SU-DHL-6 (cell line): ENCODE results near the gene CD79B.

Experiments
- H2AFZ ChIP-seq: fragments of 200-600 bp; sonication (generic); 2 replicates; pipeline ENCODE4 v1.6.1; 2014; ENCODE audit warnings: low read depth, mild to moderate bottlenecking, moderate library complexity, mixed read lengths, antibody characterized with exemption, low read length; ENCODE audit not compliant: severe bottlenecking
- H3F3A ChIP-seq: fragments of 200-600 bp; shearing (Covaris generic); 2 replicates; pipeline ENCODE4 v1.6.0; 2016; ENCODE audit warnings: antibody characterized with exemption, mild to moderate bottlenecking; ENCODE audit not compliant: insufficient read depth
- H3K27ac ChIP-seq: fragments of 200-600 bp; sonication (generic); 2 replicates; pipeline ENCODE4 v1.5.1; 2016; ENCODE audit warnings: low read depth, mild to moderate bottlenecking, low read length, moderate library complexity, mixed read lengths
- H3K27me3 ChIP-seq: fragments of 200-600 bp; sonication (generic), shearing (Covaris generic); 2 replicates; pipeline ENCODE4 v1.6.0; 2014; ENCODE audit warnings: mild to moderate bottlenecking, low read length
- H3K36me3 ChIP-seq: fragments of 200-600 bp; sonication (generic); 2 replicates; pipeline ENCODE4 v1.6.1; 2014; ENCODE audit warnings: mild to moderate bottlenecking, low read length, mixed read lengths
- H3K4me2 ChIP-seq: fragments of 300-600, 200-600 bp; shearing (Covaris generic), sonication (generic); 2 replicates; pipeline ENCODE4 v1.6.0; 2014; ENCODE audit warnings: low read length, low read depth, mild to moderate bottlenecking; ENCODE audit not compliant: poor library complexity, severe bottlenecking
- H3K4me3 ChIP-seq: fragments of 200-600 bp; sonication (generic); 2 replicates; pipeline ENCODE4 v1.5.1; 2014; ENCODE audit warnings: antibody characterized with exemption, low read length, mild to moderate bottlenecking, mixed read lengths; ENCODE audit not compliant: insufficient read depth, poor library complexity, severe bottlenecking
- H3K79me2 ChIP-seq: fragments of 200-600 bp; sonication (generic); 2 replicates; pipeline ENCODE4 v1.6.1; 2014; ENCODE audit warnings: mild to moderate bottlenecking, low read length, moderate library complexity; ENCODE audit not compliant: insufficient read depth
- H3K9ac ChIP-seq: fragments of 200-600 bp; sonication (generic); 2 replicates; pipeline ENCODE4 v1.7.0; 2014; ENCODE audit warnings: mild to moderate bottlenecking, low read length
- H3K9me2 ChIP-seq: fragments of 200-600 bp; sonication (generic); replicated peaks from 2 replicates; pipeline ENCODE4 v1.6.1; 2014; ENCODE audit warnings: low read length; ENCODE audit not compliant: insufficient read depth
- H3K9me3 ChIP-seq: fragments of 200-600 bp; sonication (generic); 2 replicates; pipeline ENCODE4 v1.6.1; 2014; ENCODE audit warnings: low read length, mixed read lengths; ENCODE audit not compliant: insufficient read depth
- H4K20me1 ChIP-seq: fragments of 200-600 bp; sonication (generic); 2 replicates; pipeline ENCODE4 v1.6.1; 2014; ENCODE audit warnings: low read depth, mild to moderate bottlenecking, antibody characterized with exemption, low read length, moderate library complexity, mixed read lengths
- EZH2phosphoT487 ChIP-seq: fragments of 200-600 bp; sonication (generic), shearing (Covaris generic); conservative IDR thresholded peaks from 2 replicates; pipeline ENCODE4 v1.6.1; 2018; ENCODE audit warnings: mild to moderate bottlenecking, antibody characterized with exemption, low read length, moderate library complexity, mixed read lengths
- TF ChIP-seq, protein P1 (sequence below): fragments of 200-600 bp; sonication (generic); IDR thresholded peaks from one replicate; pipeline ENCODE4 v1.5.1; 2017; ENCODE audit warnings: antibody characterized with exemption, mild to moderate bottlenecking, low read length, moderate library complexity; ENCODE audit not compliant: insufficient read depth, poor library complexity, severe bottlenecking

CD79B gene

DNA sequence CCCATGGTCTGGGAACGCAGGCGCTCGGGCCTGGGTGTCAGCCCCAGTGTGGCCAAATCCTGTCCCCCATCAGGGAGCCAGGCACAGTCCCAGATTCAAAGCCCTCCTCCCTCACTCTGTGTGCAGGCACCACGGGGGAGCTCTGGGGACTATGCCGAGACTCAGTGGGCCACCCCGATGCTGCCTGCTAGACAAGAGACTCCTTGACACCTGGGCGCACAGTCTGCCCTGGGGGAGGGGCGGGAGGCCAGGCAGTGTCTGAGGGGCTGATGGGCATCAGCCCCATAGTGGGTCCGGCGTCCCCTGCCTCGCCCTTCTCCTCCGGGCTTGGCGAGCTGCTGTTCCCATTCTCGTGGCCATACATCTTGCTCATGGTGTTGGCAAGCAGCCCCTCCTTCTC is 8.5 kb upstream of the CD79B start:
- Histone ChIP-seq H4K20me1 (no peaks in the 10 kb centered on the region), H3K27me3 (no peaks in the 10 kb centered on the region), H3K36me3 (no peaks in the 10 kb centered on the region), H3K4me3 (no peak overlapping the region), H3K9me3 (no peaks in the 10 kb centered on the region), H3K79me2 (no peaks in the 10 kb centered on the region), H3K9ac (no peak overlapping the region), H3F3A (peaks cover 4% of the 10 kb centered on the region; the same call in 1 of the 2 replicates), H3K4me2 (no peak overlapping the region), H3K9me2 (no peaks in the 10 kb centered on the region), H2AFZ (no peak overlapping the region), H3K27ac (no peak overlapping the region)
- TF ChIP-seq EZH2phosphoT487 = no peak
- TF ChIP-seq, protein P1, sequence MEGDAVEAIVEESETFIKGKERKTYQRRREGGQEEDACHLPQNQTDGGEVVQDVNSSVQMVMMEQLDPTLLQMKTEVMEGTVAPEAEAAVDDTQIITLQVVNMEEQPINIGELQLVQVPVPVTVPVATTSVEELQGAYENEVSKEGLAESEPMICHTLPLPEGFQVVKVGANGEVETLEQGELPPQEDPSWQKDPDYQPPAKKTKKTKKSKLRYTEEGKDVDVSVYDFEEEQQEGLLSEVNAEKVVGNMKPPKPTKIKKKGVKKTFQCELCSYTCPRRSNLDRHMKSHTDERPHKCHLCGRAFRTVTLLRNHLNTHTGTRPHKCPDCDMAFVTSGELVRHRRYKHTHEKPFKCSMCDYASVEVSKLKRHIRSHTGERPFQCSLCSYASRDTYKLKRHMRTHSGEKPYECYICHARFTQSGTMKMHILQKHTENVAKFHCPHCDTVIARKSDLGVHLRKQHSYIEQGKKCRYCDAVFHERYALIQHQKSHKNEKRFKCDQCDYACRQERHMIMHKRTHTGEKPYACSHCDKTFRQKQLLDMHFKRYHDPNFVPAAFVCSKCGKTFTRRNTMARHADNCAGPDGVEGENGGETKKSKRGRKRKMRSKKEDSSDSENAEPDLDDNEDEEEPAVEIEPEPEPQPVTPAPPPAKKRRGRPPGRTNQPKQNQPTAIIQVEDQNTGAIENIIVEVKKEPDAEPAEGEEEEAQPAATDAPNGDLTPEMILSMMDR = no peak

DNA sequence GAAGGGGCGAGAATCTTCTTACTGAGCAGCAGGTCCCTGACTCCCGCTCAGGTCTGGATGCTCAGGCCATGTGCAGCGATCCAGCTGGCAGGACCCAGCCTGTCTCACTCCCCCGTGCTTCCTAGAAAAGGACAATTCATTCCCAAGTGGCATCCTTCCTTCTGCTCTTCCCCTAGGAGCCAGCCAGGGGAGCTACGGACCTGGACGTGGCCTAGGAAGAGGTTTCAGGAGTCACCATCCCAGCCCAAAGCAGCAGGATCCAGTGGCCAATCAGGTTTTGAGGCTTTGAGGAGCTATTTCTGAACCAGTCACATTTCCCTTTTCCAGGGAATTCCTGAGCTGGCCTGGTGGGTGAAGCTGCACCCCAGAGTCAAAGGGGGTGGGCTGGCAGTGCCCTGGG is 7.8 kb upstream of the CD79B start:
- no peaks in the 10 kb centered on the region for H4K20me1 ChIP-seq
- no peak overlapping the region for H3K4me2 ChIP-seq
- no peaks in the 10 kb centered on the region for H3K36me3 ChIP-seq
- H3F3A ChIP-seq = peaks cover 4% of the 10 kb centered on the region; the same call in 1 of the 2 replicates
- TF ChIP-seq, protein P1 = no peak
- no peak for TF ChIP-seq EZH2phosphoT487
- no peaks in the 10 kb centered on the region for H3K9me2 ChIP-seq
- no peaks in the 10 kb centered on the region for H3K9me3 ChIP-seq
- no peak overlapping the region for H2AFZ ChIP-seq
- no peak overlapping the region for H3K9ac ChIP-seq
- no peaks in the 10 kb centered on the region for H3K79me2 ChIP-seq
- H3K27ac ChIP-seq = no peak overlapping the region
- no peak overlapping the region for H3K4me3 ChIP-seq
- no peaks in the 10 kb centered on the region for H3K27me3 ChIP-seq

DNA sequence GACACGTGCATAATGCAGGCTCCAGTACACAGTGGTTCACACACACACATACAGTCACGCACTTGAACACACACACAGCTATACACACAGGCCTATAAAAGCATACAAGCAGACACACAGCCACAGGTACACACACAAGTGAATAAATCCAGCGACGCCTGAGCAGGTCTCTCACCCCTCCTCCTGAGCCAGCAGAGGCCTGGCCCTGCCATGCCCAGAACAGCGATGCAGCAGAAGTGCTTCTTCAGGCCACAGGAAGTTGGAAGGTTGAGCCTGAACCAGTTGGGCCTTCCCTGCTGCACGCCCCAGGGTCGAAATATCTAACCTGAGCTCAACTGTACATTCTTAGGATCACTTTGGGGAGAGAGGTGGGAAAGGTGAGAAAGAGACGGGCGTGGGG is 7.3 kb upstream of the CD79B start:
- Histone ChIP-seq H3K9me2 (no peaks in the 10 kb centered on the region), H3K79me2 (no peaks in the 10 kb centered on the region), H3K4me3 (no peak overlapping the region), H2AFZ (no peak overlapping the region), H3K4me2 (no peak overlapping the region), H3K9me3 (no peaks in the 10 kb centered on the region), H4K20me1 (no peaks in the 10 kb centered on the region), H3K36me3 (no peaks in the 10 kb centered on the region), H3F3A (peaks cover 5% of the 10 kb centered on the region; the same call in 1 of the 2 replicates), H3K27me3 (no peaks in the 10 kb centered on the region), H3K9ac (no peak overlapping the region), H3K27ac (no peak overlapping the region)
- TF ChIP-seq, protein P1 = no peak
- TF ChIP-seq EZH2phosphoT487 = no peak

GRCh38 chr17:63937920-63938319 is 5.8 kb upstream of the CD79B start:
- Histone ChIP-seq H3K9me3 (no peaks in the 10 kb centered on the region), H3K27ac (no peak overlapping the region), H3K4me3 (no peak overlapping the region), H3K4me2 (no peak overlapping the region), H2AFZ (no peak overlapping the region), H3K36me3 (no peaks in the 10 kb centered on the region), H4K20me1 (no peaks in the 10 kb centered on the region), H3K79me2 (no peaks in the 10 kb centered on the region), H3K27me3 (no peaks in the 10 kb centered on the region), H3K9ac (no peak overlapping the region), H3F3A (peaks cover 9% of the 10 kb centered on the region; the same call in 1 of the 2 replicates), H3K9me2 (no peaks in the 10 kb centered on the region)
- no peak for TF ChIP-seq EZH2phosphoT487
- TF ChIP-seq, protein P1 = no peak
